Lower leg skin (tissue), 4 donors: ENCODE measurements around the gene ENDOG. TPM values are rescaled to one million over a fixed set of nuclear protein-coding genes. Genes with fewer than 3 reads are reported as not detected.

Source experiments
- DNase-seq, 2 donors: peaks; one replicate each; pipeline ENCODE4 v3.0.0-alpha.2; 2019; ENCODE audit warnings: low spot score in 2 of 2
- H3K4me3 ChIP-seq: fragments of 200-600 bp; sonication (generic); 2 replicates; pipeline ENCODE4 v1.5.1; 2017; ENCODE audit warnings: mild to moderate bottlenecking, low read depth; ENCODE audit not compliant: poor library complexity, severe bottlenecking
- CTCF ChIP-seq, 3 donors: fragments of 450-650 bp; IDR thresholded peaks; one replicate each; pipeline ENCODE4 v1.5.1; 2016; ENCODE audit warnings: antibody characterized with exemption in 3 of 3, mild to moderate bottlenecking in 3 of 3, moderate library complexity in 2 of 3
- POLR2A ChIP-seq, 2 donors: fragments of 450-650 bp; IDR thresholded peaks; one replicate each; pipeline ENCODE4 v1.6.1; 2016 to 2017; ENCODE audit warnings: antibody characterized with exemption in 2 of 2, mild to moderate bottlenecking in 1 of 2, moderate library complexity in 1 of 2
- WGBS, 2 donors: methylation state at CpG; one replicate each; pipeline ENCODE4 v1.1.5; 2018; 5-methylcytosine and 5-hydroxymethylcytosine counted together
- intact Hi-C: fragments of 100-400 bp; cut with DNase I; formaldehyde crosslinking; loops from one replicate; pipeline ENCODE4 v1.15.0; 2023; ENCODE audit warnings: low total_unique reads
- total RNA-seq, 4 donors: library from RNA; depleted of rRNA; stranded (reverse); fragments of >200 nt; gene quantifications; one replicate each; pipeline ENCODE4 v1.1.0, GENCODE V29; 2016

ENDOG gene
- total RNA-seq, 4 donors from 2014 or later, result 12.5 to 34.7 (median 25.5) TPM

- intact Hi-C loops, result no loop called here
- 90 to 92% methylated on average over 12 of the region's 12 CpGs for WGBS, 2 donors
- no peak for TF ChIP-seq POLR2A (IDR thresholded peaks at IDR 0.05)
- no peak for TF ChIP-seq CTCF (IDR thresholded peaks at IDR 0.05)
- no peak for DNase-seq
- H3K4me3 ChIP-seq, result no peak overlapping the region
Observed at GRCh38 chr9:128823903-128824406, 5.7 kb downstream of the ENDOG start.

GRCh38 chr9:128824911-128825310, 6.6 kb downstream of the ENDOG start:
- 81 to 84% methylated on average over 7 of the region's 7 CpGs for WGBS, 2 donors
- no peak for TF ChIP-seq CTCF (IDR thresholded peaks at IDR 0.05)
- TF ChIP-seq POLR2A (IDR thresholded peaks at IDR 0.05), result no peak
- H3K4me3 ChIP-seq, result no peak overlapping the region
- intact Hi-C loops, result no loop called here
- DNase-seq, result no peak

GRCh38 chr9:128825923-128826700, 7.8 kb downstream of the ENDOG start:
- H3K4me3 ChIP-seq, result no peak overlapping the region
- DNase-seq, result no peak
- TF ChIP-seq CTCF (IDR thresholded peaks at IDR 0.05) (no peak), POLR2A (IDR thresholded peaks at IDR 0.05) (no peak)
- 92 to 96% methylated on average over 18 to 22 of the region's 22 CpGs for WGBS, 2 donors
- intact Hi-C loops, result no loop called here

GRCh38 chr9:128828267-128828666, 10.0 kb downstream of the ENDOG start:
- no peak for DNase-seq
- intact Hi-C loops, result no loop called here
- no peak for TF ChIP-seq POLR2A (IDR thresholded peaks at IDR 0.05)
- no peak for TF ChIP-seq CTCF (IDR thresholded peaks at IDR 0.05)
- H3K4me3 ChIP-seq, result no peak overlapping the region
- 91 to 92% methylated on average over 8 of the region's 8 CpGs for WGBS, 2 donors

GRCh38 chr9:128828719-128829452, 10.6 kb downstream of the ENDOG start:
- TF ChIP-seq POLR2A (IDR thresholded peaks at IDR 0.05), result no peak
- TF ChIP-seq CTCF (IDR thresholded peaks at IDR 0.05), result no peak

More at GRCh38 chr9:128828719-128829452, 10.6 kb downstream of the ENDOG start:
- WGBS, 2 donors, result 30 to 36% methylated on average over 16 to 18 of the region's 18 CpGs
- no peak for DNase-seq
- intact Hi-C loops, result no loop called here
- peak overlapping the region; percentile 64 for H3K4me3 ChIP-seq
